ENCODE results near the gene POLL. TPM values are rescaled to one million over a fixed set of nuclear protein-coding genes. Genes with fewer than 3 reads are reported as not detected.
A peak's percentile ranks its signal among the peaks of the same experiment; 100 is the strongest.

Gene POLL
- polyA plus RNA-seq, 2 of the 4 experiments (the other 2 are of a cell fraction) = 13.3 to 16.7 TPM

DNA sequence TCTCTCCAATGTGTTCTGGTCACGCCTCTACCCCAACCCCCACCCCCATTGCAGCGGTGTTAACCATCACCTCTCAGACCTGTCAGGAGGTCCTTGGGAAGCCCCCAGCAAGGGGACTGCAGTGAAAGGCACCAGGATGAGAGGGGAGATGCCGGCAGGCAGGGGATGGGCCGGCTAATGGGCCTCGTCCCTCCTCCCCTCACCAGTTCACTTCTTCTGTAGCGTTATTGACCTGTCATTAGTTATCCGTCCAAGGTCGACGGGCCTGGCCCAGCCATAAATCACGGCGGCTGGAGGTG lies 18.8 kb downstream of the POLL start:
- DNase-seq (ENCODE audit: low read depth in 1 of 2, low spot score in 1 of 2) (no peak), ATAC-seq (peak in 1 of 2 experiments; percentile 3; a peak in 3 of 6 replicates), FAIRE-seq (no peak)
- Histone ChIP-seq H3K9me3 (peaks cover 13% of the 10 kb centered on the region; the same call in 2 of the 3 replicates), H3K4me2 (peak overlapping the region; percentile 95), H3K27ac (peak overlapping the region in 1 of 2 experiments; percentile 92; a peak in 4 of 6 replicates), H3K4me1 (peaks cover 10% of the 10 kb centered on the region; the same call in 2 of the 3 replicates), H3K4me3 (peak overlapping the region; percentile 63)
- ChIA-PET CTCF (interaction anchor here (0.6 to 6.6 kb wide), 49 partner anchors 8 to 509 kb away, joined by 3 to 136 read pairs (median 4); partner anchors contain the start of genes DPCD and POLL), POLR2A (interaction anchor here (1.0 kb wide), 1 partner anchor 19 kb away, joined by 3 read pairs; the partner anchor contains the start of genes DPCD and POLL)
- TF ChIP-seq CHD2 (IDR thresholded peaks at IDR 0.05; ENCODE audit: low read length, partially characterized antibody) (no peak), BHLHE40 (IDR thresholded peaks at IDR 0.05; ENCODE audit: low read depth, low read length) (no peak), HOXA7 (CRISPR knock-in tag; IDR thresholded peaks at IDR 0.05) (no peak), HDAC2 (IDR thresholded peaks at IDR 0.05) (no peak), JUNB (IDR thresholded peaks at IDR 0.05) (no peak), ESRRA (IDR thresholded peaks at IDR 0.05; ENCODE audit: borderline replicate concordance, low read length) (no peak), POLR2AphosphoS2 (conservative IDR thresholded peaks at IDR 0.05; ENCODE audit: low read length) (no peak), ZFP36 (IDR thresholded peaks at IDR 0.05; ENCODE audit: borderline replicate concordance, partially characterized antibody) (no peak), MAZ (IDR thresholded peaks at IDR 0.05; ENCODE audit: borderline replicate concordance, low read depth, low read length) (no peak)
- TF ChIP-seq, protein P1, sequence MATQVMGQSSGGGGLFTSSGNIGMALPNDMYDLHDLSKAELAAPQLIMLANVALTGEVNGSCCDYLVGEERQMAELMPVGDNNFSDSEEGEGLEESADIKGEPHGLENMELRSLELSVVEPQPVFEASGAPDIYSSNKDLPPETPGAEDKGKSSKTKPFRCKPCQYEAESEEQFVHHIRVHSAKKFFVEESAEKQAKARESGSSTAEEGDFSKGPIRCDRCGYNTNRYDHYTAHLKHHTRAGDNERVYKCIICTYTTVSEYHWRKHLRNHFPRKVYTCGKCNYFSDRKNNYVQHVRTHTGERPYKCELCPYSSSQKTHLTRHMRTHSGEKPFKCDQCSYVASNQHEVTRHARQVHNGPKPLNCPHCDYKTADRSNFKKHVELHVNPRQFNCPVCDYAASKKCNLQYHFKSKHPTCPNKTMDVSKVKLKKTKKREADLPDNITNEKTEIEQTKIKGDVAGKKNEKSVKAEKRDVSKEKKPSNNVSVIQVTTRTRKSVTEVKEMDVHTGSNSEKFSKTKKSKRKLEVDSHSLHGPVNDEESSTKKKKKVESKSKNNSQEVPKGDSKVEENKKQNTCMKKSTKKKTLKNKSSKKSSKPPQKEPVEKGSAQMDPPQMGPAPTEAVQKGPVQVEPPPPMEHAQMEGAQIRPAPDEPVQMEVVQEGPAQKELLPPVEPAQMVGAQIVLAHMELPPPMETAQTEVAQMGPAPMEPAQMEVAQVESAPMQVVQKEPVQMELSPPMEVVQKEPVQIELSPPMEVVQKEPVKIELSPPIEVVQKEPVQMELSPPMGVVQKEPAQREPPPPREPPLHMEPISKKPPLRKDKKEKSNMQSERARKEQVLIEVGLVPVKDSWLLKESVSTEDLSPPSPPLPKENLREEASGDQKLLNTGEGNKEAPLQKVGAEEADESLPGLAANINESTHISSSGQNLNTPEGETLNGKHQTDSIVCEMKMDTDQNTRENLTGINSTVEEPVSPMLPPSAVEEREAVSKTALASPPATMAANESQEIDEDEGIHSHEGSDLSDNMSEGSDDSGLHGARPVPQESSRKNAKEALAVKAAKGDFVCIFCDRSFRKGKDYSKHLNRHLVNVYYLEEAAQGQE (IDR thresholded peaks at IDR 0.05) = no peak
- TF ChIP-seq, protein P2, sequence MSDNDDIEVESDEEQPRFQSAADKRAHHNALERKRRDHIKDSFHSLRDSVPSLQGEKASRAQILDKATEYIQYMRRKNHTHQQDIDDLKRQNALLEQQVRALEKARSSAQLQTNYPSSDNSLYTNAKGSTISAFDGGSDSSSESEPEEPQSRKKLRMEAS (IDR thresholded peaks at IDR 0.05) = no peak
- 40% methylated on average over 10 of the region's 11 CpGs for WGBS (ENCODE audit: missing lambda C conversion rate)

DNA sequence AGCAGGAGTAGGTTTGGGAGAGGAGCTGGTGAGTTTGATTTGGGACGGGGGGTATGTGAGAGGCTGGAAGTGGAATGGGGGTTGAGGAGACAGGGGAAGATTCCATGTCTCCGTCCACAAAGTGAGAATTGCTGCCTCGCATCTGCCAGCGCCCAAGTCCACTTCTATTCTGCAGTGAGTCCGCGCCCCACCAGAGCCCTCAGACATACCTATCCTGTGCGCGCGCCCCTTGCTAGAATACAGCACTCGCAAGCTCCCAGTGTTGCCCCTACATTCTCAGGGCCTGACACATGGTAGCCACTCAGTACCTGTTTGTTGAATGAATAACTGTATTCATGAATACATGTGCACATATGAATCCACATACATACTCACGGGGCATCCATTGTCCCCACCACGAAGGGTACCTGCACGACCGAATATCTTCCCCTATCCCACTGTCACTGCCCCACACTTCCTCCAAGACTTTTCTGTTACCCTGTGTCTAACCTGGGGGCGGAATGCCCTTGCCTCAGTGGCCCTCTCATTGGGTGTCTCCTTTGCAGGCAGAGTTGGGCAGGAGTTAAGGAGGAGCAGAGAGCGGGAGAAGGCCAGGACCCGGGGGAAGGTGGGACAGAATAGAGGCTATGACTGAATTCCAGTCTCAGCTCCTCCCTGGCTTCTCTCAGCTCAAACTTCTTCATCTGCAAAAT lies 19.9 kb downstream of the POLL start:
- ATAC-seq (no peak), FAIRE-seq (no peak), DNase-seq (ENCODE audit: low read depth in 1 of 2, low spot score in 1 of 2) (no peak)
- H3K4me3 ChIP-seq = no peak overlapping the region
- TF ChIP-seq POLR2A (IDR thresholded peaks at IDR 0.05; ENCODE audit: low read length) = no peak
- peaks cover 9% of the 10 kb centered on the region; the same call in 2 of the 3 replicates for H3K9me3 ChIP-seq
- CTCF ChIA-PET = interaction anchor here (0.8 to 6.6 kb wide), 5 partner anchors 11 to 407 kb away, joined by 3 to 136 read pairs (median 7); no protein-coding TSS in a partner anchor
- H3K4me1 ChIP-seq = peaks cover 10% of the 10 kb centered on the region; the same call in 2 of the 3 replicates
- 89% methylated on average over 17 of the region's 17 CpGs for WGBS (ENCODE audit: missing lambda C conversion rate)
- POLR2A ChIA-PET = no interaction called here
- no peak overlapping the region for H3K4me2 ChIP-seq
- no peak overlapping the region for H3K27ac ChIP-seq

DNA sequence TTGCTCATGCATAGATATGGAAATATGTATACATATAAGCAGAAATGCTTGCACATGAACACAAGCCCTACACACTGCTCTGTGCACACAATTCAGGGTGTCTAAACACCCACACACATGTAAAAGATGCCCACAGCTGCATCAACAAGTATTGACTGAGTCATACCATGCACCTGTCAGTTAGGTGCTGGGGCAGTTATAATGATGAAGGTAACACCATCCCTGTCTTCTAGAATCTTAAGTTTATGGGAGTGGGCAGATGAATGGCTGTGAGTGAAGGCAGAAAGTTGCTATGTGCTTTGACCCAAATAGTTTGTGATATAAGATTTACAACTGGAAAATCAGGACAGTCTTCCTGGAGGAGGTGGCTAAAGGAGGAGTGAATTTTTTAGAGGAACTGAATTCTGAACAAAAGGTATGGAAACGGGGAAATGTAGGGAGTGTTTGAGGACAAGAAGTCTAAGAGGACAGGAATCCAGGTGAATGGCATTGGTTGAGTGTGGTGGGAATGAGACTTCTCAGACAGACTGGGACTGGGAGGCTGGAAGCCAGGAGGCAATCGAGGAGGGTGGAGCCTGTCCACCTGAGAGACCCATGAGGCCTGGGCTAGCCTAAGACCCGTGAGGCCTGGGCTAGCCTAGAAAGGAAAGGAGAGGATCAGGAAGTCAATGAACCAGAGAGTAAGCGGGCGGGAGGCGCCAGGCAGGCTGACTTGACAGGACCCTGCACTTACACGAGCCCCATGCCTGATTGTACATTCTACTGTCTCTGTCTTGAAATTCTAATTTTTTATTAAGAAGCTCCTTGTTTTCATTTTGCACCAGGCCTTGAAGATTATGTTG lies 20.7 kb downstream of the POLL start:
- ChIA-PET CTCF (interaction anchor here (1.3 to 6.6 kb wide), 3 partner anchors 275 to 406 kb away, joined by 4 to 136 read pairs (median 7); no protein-coding TSS in a partner anchor), POLR2A (no interaction called here)
- TF ChIP-seq ZFP36 (IDR thresholded peaks at IDR 0.05; ENCODE audit: borderline replicate concordance, partially characterized antibody) = peak; percentile 91
- no peak for TF ChIP-seq SREBF2 (IDR thresholded peaks at IDR 0.05)
- DNase-seq (ENCODE audit: low read depth in 1 of 2, low spot score in 1 of 2) (no peak), ATAC-seq (no peak), FAIRE-seq (no peak)
- Histone ChIP-seq H3K9me3 (peaks cover 1% of the 10 kb centered on the region; the same call in 1 of the 3 replicates), H3K4me3 (no peak overlapping the region), H3K4me1 (peaks cover 10% of the 10 kb centered on the region; the same call in 2 of the 3 replicates), H3K27ac (no peak overlapping the region), H3K4me2 (no peak overlapping the region)
- 67% methylated on average over 7 of the region's 7 CpGs for WGBS (ENCODE audit: missing lambda C conversion rate)
